Ramos (cell line): ENCODE results near the gene MOCS1.

Experiments used
- in situ Hi-C: fragments of 300-500 bp; cut with MboI; formaldehyde crosslinking; loops from one replicate; pipeline ENCODE4 v1.14.3; 2022; ENCODE audit warnings: low sequenced_read_pairs; ENCODE audit not compliant: unreplicated experiment

MOCS1 gene

DNA sequence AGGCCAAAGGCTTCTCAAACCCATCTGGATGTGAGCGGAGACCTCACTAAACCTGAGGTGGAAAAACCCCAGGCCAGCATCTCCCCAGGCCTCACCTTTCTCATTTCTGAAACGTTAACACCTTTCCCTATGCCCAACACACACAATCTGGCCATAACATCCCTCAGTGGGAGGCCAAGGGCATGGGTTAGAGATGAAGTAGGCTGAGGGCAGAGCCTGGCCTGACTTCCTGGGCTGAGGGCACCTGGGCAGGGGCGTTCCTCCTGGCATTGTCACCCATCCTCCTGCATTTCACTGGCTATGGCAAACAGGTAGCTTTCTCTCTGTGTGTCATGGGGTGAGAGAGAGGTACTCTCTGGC is 8.4 kb downstream of the MOCS1 start:
- in situ Hi-C loops: no loop called here

- in situ Hi-C loops: no loop called here
These were observed 8.9 kb downstream of the MOCS1 start for GRCh38 chr6:39925191-39925930.

- in situ Hi-C loops: no loop called here
These were observed 10.0 kb downstream of the MOCS1 start for GRCh38 chr6:39924283-39924682.

GRCh38 chr6:39923861-39924260 is 10.4 kb downstream of the MOCS1 start:
- in situ Hi-C loops: no loop called here

- in situ Hi-C loops: no loop called here
These were observed 10.9 kb downstream of the MOCS1 start for GRCh38 chr6:39923394-39923793.

DNA sequence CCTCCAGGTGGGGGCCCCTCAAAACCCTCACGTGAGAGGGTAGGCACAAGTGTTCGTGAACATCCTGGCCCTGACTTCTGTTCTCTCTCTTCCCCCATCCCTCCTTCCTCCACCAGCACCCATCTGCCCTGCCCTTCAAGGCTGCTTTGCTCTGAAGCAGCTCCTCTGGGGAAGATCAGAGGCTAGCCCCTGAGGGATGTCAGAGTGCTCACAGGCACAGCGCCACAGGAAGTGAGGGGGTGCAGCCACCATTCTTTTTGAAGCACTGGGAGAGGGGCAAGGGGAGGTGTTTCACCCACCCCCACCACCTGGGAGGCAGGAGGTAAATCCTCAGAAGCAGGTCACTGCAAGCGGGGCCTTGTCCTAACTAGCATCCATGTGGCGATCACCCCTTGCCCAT is 11.4 kb downstream of the MOCS1 start:
- in situ Hi-C loops: no loop called here

- in situ Hi-C loops: no loop called here
These were observed 14.1 kb downstream of the MOCS1 start for GRCh38 chr6:39920157-39920556.

DNA sequence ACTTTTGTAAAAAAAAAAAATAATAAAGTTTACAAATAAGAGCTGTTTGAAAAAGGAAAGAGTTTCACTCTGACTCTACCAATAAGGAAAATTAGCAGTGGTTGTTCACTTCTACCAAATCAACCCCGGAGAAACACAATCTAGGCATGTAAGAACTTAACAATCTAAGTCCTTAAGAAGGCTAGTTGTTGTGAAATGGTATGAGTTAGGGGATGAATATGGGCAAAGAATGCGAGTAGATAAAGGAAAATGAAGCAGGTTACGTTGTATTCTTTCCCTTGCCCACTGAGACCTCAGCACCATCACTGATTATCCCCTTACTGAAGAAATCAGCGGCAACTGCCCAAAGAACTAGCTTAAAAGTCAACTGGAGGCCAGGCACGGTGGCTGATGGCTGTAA is 15.4 kb downstream of the MOCS1 start:
- in situ Hi-C loops: no loop called here

- in situ Hi-C loops: no loop called here
These were observed 16.3 kb downstream of the MOCS1 start for GRCh38 chr6:39917981-39918380.

GRCh38 chr6:39917329-39917728 is 16.9 kb downstream of the MOCS1 start:
- in situ Hi-C loops: no loop called here

DNA sequence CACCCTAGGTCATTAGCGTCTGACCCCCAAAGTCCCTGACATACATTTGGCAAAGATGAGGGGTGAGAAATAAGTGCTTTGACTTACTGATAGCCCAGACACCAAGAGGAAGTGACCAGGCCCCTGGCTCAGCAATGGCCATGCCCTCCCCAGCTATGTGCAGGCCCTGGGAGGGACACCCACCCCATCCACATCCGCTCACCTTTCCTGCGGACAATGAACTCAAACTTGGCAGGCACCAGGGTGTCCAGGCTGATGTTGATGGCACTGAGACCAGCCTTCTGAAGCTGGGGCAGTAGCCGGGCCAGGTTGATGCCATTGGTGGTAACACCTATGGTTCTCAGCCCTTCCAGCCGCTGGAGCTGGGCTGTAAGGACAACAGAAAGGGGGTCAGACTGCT is 18.4 kb downstream of the MOCS1 start:
- in situ Hi-C loops: no loop called here

- in situ Hi-C loops: no loop called here
These were observed 20.0 kb downstream of the MOCS1 start for GRCh38 chr6:39914239-39914638.

DNA sequence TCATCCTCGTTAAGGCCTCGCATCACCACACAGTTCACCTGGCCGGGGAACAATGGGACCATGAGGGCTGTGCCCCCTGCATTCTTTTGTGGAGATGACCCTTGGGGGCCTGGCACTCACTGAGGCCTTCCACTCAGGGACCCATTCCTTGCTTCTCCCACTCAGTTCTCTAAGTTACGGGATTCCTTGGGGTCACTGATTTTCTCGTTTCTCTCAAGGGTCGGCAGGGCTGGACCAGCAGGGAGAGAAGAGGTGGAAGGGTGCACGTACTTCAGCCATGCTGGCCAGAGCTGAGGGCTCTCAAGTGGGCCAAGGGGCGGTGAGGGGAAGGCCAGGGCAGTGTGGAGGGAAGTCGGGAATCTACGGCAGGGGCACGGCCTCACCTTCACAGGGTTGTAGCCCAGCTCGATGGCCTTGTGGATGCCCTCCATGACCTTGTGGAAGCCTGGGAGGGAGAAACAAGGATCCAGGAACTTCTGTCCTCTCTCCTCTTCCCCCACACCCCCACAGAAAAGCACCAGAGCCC is 20.8 kb downstream of the MOCS1 start:
- in situ Hi-C loops: no loop called here

DNA sequence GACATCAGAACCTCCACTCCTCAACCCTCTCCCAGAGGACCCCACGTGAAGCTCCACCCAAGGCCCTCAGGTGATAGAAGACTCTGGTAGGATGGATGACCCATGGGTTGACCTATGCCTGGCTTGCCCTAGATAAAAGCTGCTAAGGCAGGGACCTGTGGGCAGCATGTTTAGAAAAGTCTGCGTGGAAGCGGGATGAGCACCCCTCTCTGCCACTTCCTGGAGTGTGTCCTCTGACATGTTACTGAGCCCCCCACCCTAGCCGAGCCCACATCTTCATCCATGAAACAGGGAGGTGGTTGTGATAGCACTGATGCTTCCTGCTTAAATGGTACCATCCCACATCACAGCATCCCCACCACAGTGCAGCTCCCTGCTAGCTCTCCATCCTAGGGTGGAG is 21.8 kb downstream of the MOCS1 start:
- in situ Hi-C loops: no loop called here

DNA sequence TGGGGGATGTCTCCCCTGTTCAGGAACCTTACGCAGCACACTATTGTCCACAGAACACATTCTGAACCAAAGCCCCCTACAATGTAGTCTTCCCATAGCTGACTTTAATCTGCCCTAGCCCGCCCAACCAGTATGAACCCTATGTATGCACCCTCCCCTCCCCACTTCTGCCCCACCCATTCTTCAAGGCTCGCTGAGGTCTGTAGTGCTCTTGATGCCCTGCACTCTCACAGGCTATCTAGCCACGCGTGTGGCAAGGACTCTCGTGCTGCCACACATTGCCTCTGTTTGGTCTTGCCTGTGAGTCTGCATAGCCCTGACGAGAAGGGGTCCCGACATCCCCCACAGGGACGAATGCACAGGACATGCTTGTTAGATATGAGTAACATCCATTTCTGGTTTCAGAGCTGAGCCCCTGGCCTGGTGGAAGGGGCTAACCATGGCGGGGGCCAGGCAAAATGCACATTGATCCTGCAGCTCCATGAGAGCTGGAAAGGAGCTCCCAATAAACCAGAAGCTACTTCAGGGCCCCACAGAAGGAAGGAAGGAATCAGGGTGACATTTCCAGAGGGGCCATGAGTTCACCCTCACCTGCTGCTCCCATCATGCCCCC is 22.6 kb downstream of the MOCS1 start:
- in situ Hi-C loops: no loop called here

DNA sequence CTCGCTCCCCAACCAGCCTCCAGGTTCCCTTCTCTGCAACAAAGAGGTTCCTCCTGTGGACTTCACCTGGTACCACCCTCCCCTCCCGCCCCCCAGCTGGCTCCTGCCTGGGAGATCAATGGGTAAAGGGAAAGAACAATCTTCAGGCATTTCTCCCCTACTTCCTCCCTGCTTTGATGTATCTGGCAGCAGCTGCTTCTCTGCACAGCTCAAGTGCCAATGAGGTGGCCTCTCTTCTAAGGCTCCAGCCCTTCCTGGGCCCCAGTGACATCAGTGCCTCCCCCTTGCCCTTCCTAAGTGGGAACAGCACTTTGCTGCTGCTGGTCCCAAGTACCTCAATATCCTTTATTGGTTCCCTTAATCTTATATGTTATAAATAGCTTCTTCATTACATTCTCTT is 23.5 kb downstream of the MOCS1 start:
- in situ Hi-C loops: no loop called here

DNA sequence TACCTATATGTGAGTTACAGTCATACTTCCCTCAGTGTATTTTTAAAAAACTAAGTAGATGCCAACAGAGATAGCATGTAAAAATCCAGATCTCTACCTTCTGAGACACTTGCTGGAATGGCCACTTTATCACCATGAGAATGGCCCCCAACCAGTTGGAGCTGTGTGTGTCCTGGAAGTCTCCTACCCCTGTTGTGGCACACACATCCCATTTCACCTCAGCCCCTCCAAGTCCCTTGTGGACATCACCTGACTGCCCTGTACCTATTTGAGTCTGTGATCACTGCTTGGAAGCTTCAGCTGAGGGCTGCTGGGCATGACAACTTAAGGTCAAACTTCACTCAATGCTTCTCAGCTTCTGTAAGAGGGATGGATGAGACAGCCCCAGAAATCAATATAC is 24.1 kb downstream of the MOCS1 start:
- in situ Hi-C loops: no loop called here

DNA sequence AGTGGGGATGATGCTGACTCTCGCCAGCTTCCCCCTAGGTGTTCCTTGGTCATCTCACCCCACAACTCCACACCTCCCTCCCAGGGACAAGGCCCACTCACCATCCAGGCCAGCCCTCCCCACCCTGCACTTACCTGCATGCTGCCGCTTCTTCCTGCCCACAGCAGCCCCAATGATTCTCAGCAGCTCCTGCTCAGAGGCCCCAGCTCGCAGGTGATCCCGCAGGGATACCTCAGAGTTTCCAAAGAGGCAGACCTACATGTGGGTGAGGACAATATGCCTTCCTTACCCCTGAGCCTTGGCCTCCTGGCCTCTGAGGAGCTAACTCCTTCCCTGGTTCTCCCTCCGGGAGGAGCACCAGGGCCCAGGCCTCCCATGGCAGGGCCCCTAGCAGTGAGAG is 24.6 kb downstream of the MOCS1 start:
- in situ Hi-C loops: no loop called here

- in situ Hi-C loops: no loop called here
These were observed 25.3 kb downstream of the MOCS1 start for GRCh38 chr6:39908838-39909583.

GRCh38 chr6:39907871-39908575 is 26.2 kb downstream of the MOCS1 start:
- in situ Hi-C loops: no loop called here

DNA sequence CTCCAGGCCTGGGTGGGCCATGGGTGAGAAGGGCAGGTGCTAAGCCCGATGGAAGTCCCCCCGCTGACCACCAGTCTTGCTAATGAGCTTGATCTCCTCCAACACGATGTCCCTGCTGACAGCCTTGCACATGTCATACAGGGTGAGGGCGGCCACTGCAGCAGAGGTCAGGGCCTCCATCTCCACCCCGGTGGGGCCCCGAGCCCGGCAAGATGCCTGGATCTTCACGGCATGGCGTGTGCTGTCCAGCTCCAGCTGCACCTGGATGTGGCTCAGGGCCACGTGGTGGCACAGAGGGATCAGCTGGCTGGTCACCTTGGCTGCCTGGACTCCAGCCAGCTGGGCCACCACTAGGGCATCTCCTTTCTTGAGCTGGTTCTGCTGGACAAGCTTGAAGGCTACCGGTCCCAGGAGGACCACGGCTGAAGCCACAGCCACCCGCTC is 27.9 kb downstream of the MOCS1 start:
- in situ Hi-C loops: no loop called here
